GM23338 (cell line): ENCODE data around the gene PARD3. TPM values are rescaled to one million over a fixed set of nuclear protein-coding genes. Genes with fewer than 3 reads are reported as not detected.

Source experiments
- ATAC-seq: fragments of 200-7000 bp; cut with Tn5 transposase; 3 replicates; pipeline ENCODE4 v1.9.1; 2020
- DNase-seq: peaks from one replicate; pipeline ENCODE4 v3.0.0-alpha.2; 2015; ENCODE audit warnings: low spot score
- H2AFZ ChIP-seq: fragments of 200-600 bp; sonication (generic); 2 replicates; pipeline ENCODE4 v1.8.0; 2016; ENCODE audit warnings: antibody characterized with exemption, mild to moderate bottlenecking, moderate library complexity
- H3F3A ChIP-seq: fragments of 200-600 bp; sonication (generic); replicated peaks from 2 replicates; pipeline ENCODE4 v1.8.0; 2017; ENCODE audit warnings: antibody characterized with exemption, mixed run types, low read depth
- H3K27ac ChIP-seq: fragments of 200-600 bp; sonication (generic); 2 replicates; pipeline ENCODE4 v1.6.1; 2016; ENCODE audit warnings: low read depth
- H3K27me3 ChIP-seq: fragments of 200-600 bp; sonication (generic); 2 replicates; pipeline ENCODE4 v1.8.0; 2016; ENCODE audit warnings: mild to moderate bottlenecking, mixed run types, moderate library complexity; ENCODE audit not compliant: insufficient read depth
- H3K36me3 ChIP-seq: fragments of 200-600 bp; sonication (generic); 2 replicates; pipeline ENCODE4 v1.8.0; 2016; ENCODE audit warnings: mild to moderate bottlenecking; ENCODE audit not compliant: insufficient read depth
- H3K4me1 ChIP-seq: fragments of 200-600 bp; sonication (generic); 2 replicates; pipeline ENCODE4 v1.8.0; 2016; ENCODE audit warnings: mild to moderate bottlenecking, moderate library complexity; ENCODE audit not compliant: insufficient read depth
- H3K4me2 ChIP-seq: fragments of 200-600 bp; sonication (generic); 2 replicates; pipeline ENCODE4 v1.7.1; 2017; ENCODE audit warnings: mixed run types
- H3K4me3 ChIP-seq: fragments of 200-600 bp; sonication (generic); 2 replicates; pipeline ENCODE4 v1.6.1; 2016; ENCODE audit warnings: mixed run types
- H3K79me2 ChIP-seq: fragments of 200-600 bp; sonication (generic); replicated peaks from 2 replicates; pipeline ENCODE4 v1.8.0; 2017; ENCODE audit warnings: mild to moderate bottlenecking; ENCODE audit not compliant: insufficient read depth
- H3K9me2 ChIP-seq: fragments of 200-600 bp; sonication (generic); 2 replicates; pipeline ENCODE4 v1.8.0; 2017; ENCODE audit not compliant: insufficient read depth
- H4K20me1 ChIP-seq: fragments of 200-600 bp; sonication (generic); replicated peaks from 2 replicates; pipeline ENCODE4 v1.8.0; 2017; ENCODE audit warnings: mild to moderate bottlenecking; ENCODE audit not compliant: insufficient read depth
- H3K27ac Mint-ChIP-seq: 2 replicates; pipeline ENCODE4 v1.8.0; 2020; ENCODE audit warnings: inconsistent platforms, mild to moderate bottlenecking, moderate library complexity, mixed read lengths
- H3K27me3 Mint-ChIP-seq: 3 replicates; pipeline ENCODE4 v1.8.0; 2022; ENCODE audit warnings: low read depth, mild to moderate bottlenecking, moderate library complexity, mixed read lengths, inconsistent platforms; ENCODE audit not compliant: insufficient read depth, poor library complexity
- H3K36me3 Mint-ChIP-seq: 3 replicates; pipeline ENCODE4 v1.8.0; 2021; ENCODE audit warnings: low read depth, mild to moderate bottlenecking, inconsistent platforms, moderate library complexity, mixed read lengths
- H3K4me1 Mint-ChIP-seq: 3 replicates; pipeline ENCODE4 v1.8.0; 2020; ENCODE audit warnings: mild to moderate bottlenecking, inconsistent platforms, mixed read lengths
- H3K4me3 Mint-ChIP-seq: 3 replicates; pipeline ENCODE4 v1.8.0; 2021; ENCODE audit warnings: moderate library complexity, mild to moderate bottlenecking, inconsistent platforms, mixed read lengths
- H3K9me3 Mint-ChIP-seq: 3 replicates; pipeline ENCODE4 v1.8.0; 2020; ENCODE audit warnings: moderate library complexity, mild to moderate bottlenecking, inconsistent platforms, mixed read lengths
- CTCF ChIP-seq, 2 experiments: fragments of 200-600 bp in 1 of 2; sonication (generic) in 1 of 2; conservative IDR thresholded peaks; 2 replicates each; pipeline versions ENCODE4 v1.5.1 to v1.6.1; 2016 to 2017; ENCODE audit warnings: antibody characterized with exemption in 2 of 2, low read depth in 2 of 2, mild to moderate bottlenecking in 2 of 2, moderate library complexity in 1 of 2
- EZH2phosphoT487 ChIP-seq: fragments of 200-600 bp; sonication (generic); IDR thresholded peaks from one replicate; pipeline ENCODE4 v1.8.1; 2018; ENCODE audit warnings: antibody characterized with exemption; ENCODE audit not compliant: unreplicated experiment
- NANOG ChIP-seq: IDR thresholded peaks from 2 replicates; pipeline ENCODE4 v1.6.1; 2016; ENCODE audit warnings: antibody characterized with exemption, borderline replicate concordance
- REST ChIP-seq: IDR thresholded peaks from one replicate; pipeline ENCODE4 v1.6.1; 2018; ENCODE audit warnings: antibody characterized with exemption; ENCODE audit not compliant: unreplicated experiment
- ZNF114 ChIP-seq: fragments of 250-450 bp; sonication (Bioruptor Pico); IDR thresholded peaks from 2 replicates; pipeline ENCODE4 v1.5.0; 2020; ENCODE audit warnings: mild to moderate bottlenecking, moderate library complexity
- ZNF331 ChIP-seq: fragments of 250-450 bp; sonication (Bioruptor Pico); IDR thresholded peaks from 2 replicates; pipeline ENCODE4 v1.5.0; 2020; ENCODE audit warnings: low read depth, mild to moderate bottlenecking, moderate library complexity
- ZNF462 ChIP-seq: fragments of 250-450 bp; sonication (Bioruptor Pico); IDR thresholded peaks from 2 replicates; pipeline ENCODE4 v1.5.0; 2020; ENCODE audit warnings: mild to moderate bottlenecking, moderate library complexity
- polyA plus RNA-seq: library from polyadenylated mRNA; unstranded; fragments of >200 nt; fragmentation: Nextera tagmentation; extraction: Ambion mirVana; gene quantifications from 2 replicates; pipeline ENCODE4 v1.2.1, GENCODE V29; 2016
- total RNA-seq: library from RNA; depleted of rRNA; stranded (reverse); fragments of >200 nt; shearing (Covaris generic); gene quantifications from 2 replicates; pipeline ENCODE4 v1.2.3, GENCODE V29; 2014

PARD3 gene
- total and polyA plus RNA-seq, 2 experiments from 2014 or later: 30.2 to 51.4 TPM

- Histone ChIP-seq H2AFZ (no peak overlapping the region), H3K27ac (no peak overlapping the region), H3K27me3 (peaks cover 25% of the 10 kb centered on the region), H3K4me1 (peaks cover 17% of the 10 kb centered on the region), H3K36me3 (no peaks in the 10 kb centered on the region), H3K4me3 (no peak overlapping the region), H3K9me2 (no peaks in the 10 kb centered on the region), H3F3A (0 out of 2 replicates have a peak, but pooled peaks cover 3% of the 10 kb centered on the region), H4K20me1 (peaks cover 13% of the 10 kb centered on the region), H3K79me2 (peaks cover 18% of the 10 kb centered on the region), H3K4me2 (no peak overlapping the region)
- no peak for ATAC-seq
- peaks cover 36% of the 10 kb centered on the region for H3K27me3 Mint-ChIP-seq
- no peak overlapping the region for H3K27ac Mint-ChIP-seq
- H3K36me3 Mint-ChIP-seq: no peaks in the 10 kb centered on the region
- no peak for DNase-seq
- no peaks in the 10 kb centered on the region for H3K9me3 Mint-ChIP-seq
- no peak for TF ChIP-seq ZNF462 (CRISPR knock-in tag)
- TF ChIP-seq EZH2phosphoT487: no peak
- TF ChIP-seq ZNF331 (CRISPR knock-in tag): no peak
- H3K4me3 Mint-ChIP-seq: no peak overlapping the region
- H3K4me1 Mint-ChIP-seq: peaks cover 20% of the 10 kb centered on the region
Observed at GRCh38 chr10:34817586-34817985, 2.5 kb upstream of the PARD3 start.

GRCh38 chr10:34817054-34817453 is 2.0 kb upstream of the PARD3 start:
- Mint-ChIP-seq H3K4me1 (peaks cover 24% of the 10 kb centered on the region), H3K27me3 (peaks cover 37% of the 10 kb centered on the region), H3K9me3 (no peaks in the 10 kb centered on the region), H3K27ac (no peak overlapping the region), H3K36me3 (no peaks in the 10 kb centered on the region), H3K4me3 (no peak overlapping the region)
- H4K20me1 ChIP-seq: peaks cover 19% of the 10 kb centered on the region
- H2AFZ ChIP-seq: no peak overlapping the region
- H3F3A ChIP-seq: 0 out of 2 replicates have a peak, but pooled peaks cover 3% of the 10 kb centered on the region
- peaks cover 23% of the 10 kb centered on the region for H3K79me2 ChIP-seq
- no peak overlapping the region for H3K27ac ChIP-seq
- DNase-seq (no peak), ATAC-seq (no peak)
- H3K9me2 ChIP-seq: no peaks in the 10 kb centered on the region
- peaks cover 25% of the 10 kb centered on the region for H3K27me3 ChIP-seq
- no peaks in the 10 kb centered on the region for H3K36me3 ChIP-seq
- peaks cover 19% of the 10 kb centered on the region for H3K4me1 ChIP-seq
- no peak overlapping the region for H3K4me2 ChIP-seq
- no peak overlapping the region for H3K4me3 ChIP-seq
- no peak for TF ChIP-seq NANOG
- TF ChIP-seq CTCF (conservative IDR thresholded peaks at IDR 0.05; ENCODE audit: low read depth in 2 of 2): no peak
- TF ChIP-seq REST: no peak
- no peak for TF ChIP-seq ZNF114
